ENCODE measurements around the gene MCUR1. TPM values are rescaled to one million over a fixed set of nuclear protein-coding genes. Genes with fewer than 3 reads are reported as not detected.

Gene MCUR1
- total RNA-seq, 2 donors from 2014 or later = 24.8 to 31.6 TPM

Other genes starting within 250 kb of the MCUR1 start
- 10 to 100 TPM; 12.2 to 14.3 TPM for gene SIRT5, start 240.0 kb downstream of the MCUR1 start, total RNA-seq
- gene NOL7, start 199.2 kb downstream of the MCUR1 start, total RNA-seq = 10 to 100 TPM; 51.5 to 54.3 TPM
- gene RANBP9, start 102.7 kb downstream of the MCUR1 start, total RNA-seq = 10 to 100 TPM; 74.9 to 78.0 TPM
- not detected for gene RNF182, start 110.4 kb upstream of the MCUR1 start, total RNA-seq

Measured in activated T-cell treated with anti-CD3 and anti-CD28 coated beads, Interleukin-2, amount 50 U/mL, for 72 hours (primary cell).